ENCODE measurements around the gene ATP11B. TPM values are rescaled to one million over a fixed set of nuclear protein-coding genes. Genes with fewer than 3 reads are reported as not detected.
A peak's percentile ranks its signal among the peaks of the same experiment; 100 is the strongest.

The ATP11B gene
- total and polyA plus RNA-seq, 9 of the 15 experiments (the other 6 are each of a cell fraction or from before 2014, with no cell fraction given): 11.9 to 68.7 (median 41.8) TPM

GRCh38 chr3:182895513-182896112, 102.3 kb downstream of the ATP11B start (continued):
- no peak for TF ChIP-seq ELK1 (CRISPR knock-in tag; IDR thresholded peaks at IDR 0.05)
- 0 out of 2 replicates have a peak, but pooled peaks have one; percentile 18 for TF ChIP-seq ZBTB7A (IDR thresholded peaks at IDR 0.05; ENCODE audit: borderline replicate concordance, control insufficient read depth, low read depth, low read length)
- TF ChIP-seq MGA (IDR thresholded peaks at IDR 0.05): no peak
- peak; percentile 45 for TF ChIP-seq CBFA2T3 (IDR thresholded peaks at IDR 0.05)
- no peak for TF ChIP-seq NFIX (CRISPR knock-in tag; IDR thresholded peaks at IDR 0.05; ENCODE audit: low read depth)
- no peak for TF ChIP-seq ELF4 (CRISPR knock-in tag; IDR thresholded peaks at IDR 0.05)
- no peak for TF ChIP-seq IRF1 (CRISPR knock-in tag; IDR thresholded peaks at IDR 0.05; ENCODE audit: borderline replicate concordance)
- TF ChIP-seq HMGXB4 (CRISPR knock-in tag; IDR thresholded peaks at IDR 0.05): no peak
- peak; percentile 34; the same call in 1 of the 2 replicates for TF ChIP-seq NFE2 (IDR thresholded peaks at IDR 0.05; ENCODE audit: low read depth)
- no peak for TF ChIP-seq FOXA1 (IDR thresholded peaks at IDR 0.05; ENCODE audit: borderline replicate concordance)
- TF ChIP-seq TCF3 (CRISPR knock-in tag; IDR thresholded peaks at IDR 0.05): peak; percentile 37; the same call in 1 of the 2 replicates
- no peak for TF ChIP-seq HDAC3 (IDR thresholded peaks at IDR 0.05; ENCODE audit: borderline replicate concordance, partially characterized antibody)
- no peak for TF ChIP-seq ZC3H8 (IDR thresholded peaks at IDR 0.05)
